A549 (cell line): ENCODE data around the gene RABGAP1.

Experiments
- BHLHE40 ChIP-seq: IDR thresholded peaks from 2 replicates; pipeline ENCODE4 v1.6.1; 2012; ENCODE audit warnings: low read depth, low read length, inconsistent platforms
- ELK1 ChIP-seq: fragments of 150-350 bp; IDR thresholded peaks from 2 replicates; pipeline ENCODE4 v1.6.1; 2014; ENCODE audit warnings: low read depth, mild to moderate bottlenecking, low read length
- FOSB ChIP-seq: fragments of 250-450 bp; sonication (Bioruptor Pico); IDR thresholded peaks from 2 replicates; pipeline ENCODE4 v1.5.0; 2020; ENCODE audit warnings: mild to moderate bottlenecking, moderate library complexity
- KDM1A ChIP-seq: fragments of 200-600 bp; sonication (generic); IDR thresholded peaks from 2 replicates; pipeline ENCODE4 v1.6.1; 2016; ENCODE audit warnings: low read depth, mild to moderate bottlenecking
- MAZ ChIP-seq: fragments of 150-350 bp; IDR thresholded peaks from 2 replicates; pipeline ENCODE4 v1.6.1; 2014; ENCODE audit warnings: antibody characterized with exemption, low read depth, low read length, borderline replicate concordance
- POLR2A ChIP-seq: IDR thresholded peaks from 2 replicates; pipeline ENCODE4 v1.6.1; 2012; ENCODE audit warnings: mild to moderate bottlenecking, low read length
- RAD21 ChIP-seq, 2 experiments: fragments of >200 bp in 1 of 2; sonication (Bioruptor Twin) in 1 of 2; formaldehyde crosslinking in 1 of 2; IDR thresholded peaks in 1 of 2; conservative IDR thresholded peaks in 1 of 2; 2 replicates in 1 of 2; 3 replicates in 1 of 2; pipeline ENCODE4 v1.6.1; 2012 to 2018; ENCODE audit warnings: inconsistent platforms in 1 of 2
- RARB ChIP-seq: fragments of 250-450 bp; sonication (Bioruptor Pico); IDR thresholded peaks from 2 replicates; pipeline ENCODE4 v1.8.0; 2021; ENCODE audit warnings: mild to moderate bottlenecking, moderate library complexity
- RNF2 ChIP-seq: fragments of 200-600 bp; sonication (generic); IDR thresholded peaks from 2 replicates; pipeline ENCODE4 v1.6.1; 2016; ENCODE audit warnings: low read depth, mild to moderate bottlenecking, antibody characterized with exemption, moderate library complexity, borderline replicate concordance
- TF ChIP-seq, protein P1 (sequence below): fragments of >200 bp; sonication (Bioruptor Twin); formaldehyde crosslinking; IDR thresholded peaks from 3 replicates; pipeline ENCODE4 v1.5.1; 2016
- TF ChIP-seq, protein P2 (sequence below): IDR thresholded peaks from 2 replicates; pipeline ENCODE4 v1.6.1; 2012

- TF ChIP-seq RARB (CRISPR knock-in tag) (no peak), POLR2A (no peak), RAD21 (conservative IDR thresholded peaks at IDR 0.05 in 1 of 2, IDR thresholded peaks at IDR 0.05 in 1 of 2) (no peak), ELK1 (no peak), MAZ (no peak), KDM1A (no peak), BHLHE40 (no peak), RNF2 (no peak), FOSB (CRISPR knock-in tag) (no peak)
- TF ChIP-seq, protein P1, sequence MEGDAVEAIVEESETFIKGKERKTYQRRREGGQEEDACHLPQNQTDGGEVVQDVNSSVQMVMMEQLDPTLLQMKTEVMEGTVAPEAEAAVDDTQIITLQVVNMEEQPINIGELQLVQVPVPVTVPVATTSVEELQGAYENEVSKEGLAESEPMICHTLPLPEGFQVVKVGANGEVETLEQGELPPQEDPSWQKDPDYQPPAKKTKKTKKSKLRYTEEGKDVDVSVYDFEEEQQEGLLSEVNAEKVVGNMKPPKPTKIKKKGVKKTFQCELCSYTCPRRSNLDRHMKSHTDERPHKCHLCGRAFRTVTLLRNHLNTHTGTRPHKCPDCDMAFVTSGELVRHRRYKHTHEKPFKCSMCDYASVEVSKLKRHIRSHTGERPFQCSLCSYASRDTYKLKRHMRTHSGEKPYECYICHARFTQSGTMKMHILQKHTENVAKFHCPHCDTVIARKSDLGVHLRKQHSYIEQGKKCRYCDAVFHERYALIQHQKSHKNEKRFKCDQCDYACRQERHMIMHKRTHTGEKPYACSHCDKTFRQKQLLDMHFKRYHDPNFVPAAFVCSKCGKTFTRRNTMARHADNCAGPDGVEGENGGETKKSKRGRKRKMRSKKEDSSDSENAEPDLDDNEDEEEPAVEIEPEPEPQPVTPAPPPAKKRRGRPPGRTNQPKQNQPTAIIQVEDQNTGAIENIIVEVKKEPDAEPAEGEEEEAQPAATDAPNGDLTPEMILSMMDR: no peak
- TF ChIP-seq, protein P2, sequence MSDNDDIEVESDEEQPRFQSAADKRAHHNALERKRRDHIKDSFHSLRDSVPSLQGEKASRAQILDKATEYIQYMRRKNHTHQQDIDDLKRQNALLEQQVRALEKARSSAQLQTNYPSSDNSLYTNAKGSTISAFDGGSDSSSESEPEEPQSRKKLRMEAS: no peak
Observed at GRCh38 chr9:123121457-123121856, 180.6 kb downstream of the RABGAP1 start.
